GM23338 (cell line): ENCODE results near the gene PLEKHD1.

ENCODE experiments used
- POLR2AphosphoS5 ChIP-seq: IDR thresholded peaks from 2 replicates; pipeline ENCODE4 v1.6.1; 2016; ENCODE audit warnings: antibody characterized with exemption, low read depth
- ZNF331 ChIP-seq: fragments of 250-450 bp; sonication (Bioruptor Pico); IDR thresholded peaks from 2 replicates; pipeline ENCODE4 v1.5.0; 2020; ENCODE audit warnings: low read depth, mild to moderate bottlenecking, moderate library complexity
- TF ChIP-seq, protein P1 (sequence below), 2 experiments: fragments of 200-600 bp in 1 of 2; sonication (generic) in 1 of 2; conservative IDR thresholded peaks; 2 replicates each; pipeline versions ENCODE4 v1.5.1 to v1.6.1; 2016 to 2017; ENCODE audit warnings: antibody characterized with exemption in 2 of 2, low read depth in 2 of 2, mild to moderate bottlenecking in 2 of 2, moderate library complexity in 1 of 2
- TF ChIP-seq, protein P2 (sequence below): IDR thresholded peaks from one replicate; pipeline ENCODE4 v1.6.1; 2018; ENCODE audit warnings: antibody characterized with exemption; ENCODE audit not compliant: unreplicated experiment

DNA sequence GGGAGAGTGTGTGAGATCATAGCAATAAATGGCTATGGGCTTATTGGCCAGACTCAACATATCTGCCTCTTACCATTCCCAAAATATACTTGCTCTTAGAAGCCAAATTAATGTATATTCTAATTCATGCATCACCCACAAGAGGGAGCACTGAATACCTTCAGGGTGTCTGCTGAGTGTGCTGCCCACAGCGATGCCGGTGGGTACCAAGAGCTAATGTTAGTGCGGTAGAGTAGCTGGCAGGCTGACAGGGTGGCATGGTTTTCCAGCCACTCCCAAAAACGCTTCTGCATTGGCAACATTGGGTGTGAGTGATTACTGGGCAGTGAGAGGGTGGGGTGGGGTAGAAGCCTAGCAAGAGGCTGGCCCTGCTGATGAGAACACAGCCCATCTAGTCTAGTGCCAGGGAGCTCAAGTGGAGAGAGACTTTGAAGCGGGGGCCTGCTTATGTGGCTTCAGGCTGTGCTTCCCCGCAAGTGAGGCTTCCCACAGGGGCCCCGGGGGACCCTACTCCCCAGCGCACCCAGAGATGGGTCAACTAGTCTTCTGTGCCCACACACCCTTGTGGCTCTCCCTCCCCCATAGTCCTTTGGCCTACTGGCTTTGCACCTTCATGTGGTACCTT, 9.2 kb upstream of the PLEKHD1 start:
- TF ChIP-seq, protein P1, sequence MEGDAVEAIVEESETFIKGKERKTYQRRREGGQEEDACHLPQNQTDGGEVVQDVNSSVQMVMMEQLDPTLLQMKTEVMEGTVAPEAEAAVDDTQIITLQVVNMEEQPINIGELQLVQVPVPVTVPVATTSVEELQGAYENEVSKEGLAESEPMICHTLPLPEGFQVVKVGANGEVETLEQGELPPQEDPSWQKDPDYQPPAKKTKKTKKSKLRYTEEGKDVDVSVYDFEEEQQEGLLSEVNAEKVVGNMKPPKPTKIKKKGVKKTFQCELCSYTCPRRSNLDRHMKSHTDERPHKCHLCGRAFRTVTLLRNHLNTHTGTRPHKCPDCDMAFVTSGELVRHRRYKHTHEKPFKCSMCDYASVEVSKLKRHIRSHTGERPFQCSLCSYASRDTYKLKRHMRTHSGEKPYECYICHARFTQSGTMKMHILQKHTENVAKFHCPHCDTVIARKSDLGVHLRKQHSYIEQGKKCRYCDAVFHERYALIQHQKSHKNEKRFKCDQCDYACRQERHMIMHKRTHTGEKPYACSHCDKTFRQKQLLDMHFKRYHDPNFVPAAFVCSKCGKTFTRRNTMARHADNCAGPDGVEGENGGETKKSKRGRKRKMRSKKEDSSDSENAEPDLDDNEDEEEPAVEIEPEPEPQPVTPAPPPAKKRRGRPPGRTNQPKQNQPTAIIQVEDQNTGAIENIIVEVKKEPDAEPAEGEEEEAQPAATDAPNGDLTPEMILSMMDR (conservative IDR thresholded peaks at IDR 0.05; ENCODE audit: low read depth in 2 of 2), result peak; percentile 62 to 71
- TF ChIP-seq ZNF331 (CRISPR knock-in tag) (no peak), POLR2AphosphoS5 (no peak)
- TF ChIP-seq, protein P2, sequence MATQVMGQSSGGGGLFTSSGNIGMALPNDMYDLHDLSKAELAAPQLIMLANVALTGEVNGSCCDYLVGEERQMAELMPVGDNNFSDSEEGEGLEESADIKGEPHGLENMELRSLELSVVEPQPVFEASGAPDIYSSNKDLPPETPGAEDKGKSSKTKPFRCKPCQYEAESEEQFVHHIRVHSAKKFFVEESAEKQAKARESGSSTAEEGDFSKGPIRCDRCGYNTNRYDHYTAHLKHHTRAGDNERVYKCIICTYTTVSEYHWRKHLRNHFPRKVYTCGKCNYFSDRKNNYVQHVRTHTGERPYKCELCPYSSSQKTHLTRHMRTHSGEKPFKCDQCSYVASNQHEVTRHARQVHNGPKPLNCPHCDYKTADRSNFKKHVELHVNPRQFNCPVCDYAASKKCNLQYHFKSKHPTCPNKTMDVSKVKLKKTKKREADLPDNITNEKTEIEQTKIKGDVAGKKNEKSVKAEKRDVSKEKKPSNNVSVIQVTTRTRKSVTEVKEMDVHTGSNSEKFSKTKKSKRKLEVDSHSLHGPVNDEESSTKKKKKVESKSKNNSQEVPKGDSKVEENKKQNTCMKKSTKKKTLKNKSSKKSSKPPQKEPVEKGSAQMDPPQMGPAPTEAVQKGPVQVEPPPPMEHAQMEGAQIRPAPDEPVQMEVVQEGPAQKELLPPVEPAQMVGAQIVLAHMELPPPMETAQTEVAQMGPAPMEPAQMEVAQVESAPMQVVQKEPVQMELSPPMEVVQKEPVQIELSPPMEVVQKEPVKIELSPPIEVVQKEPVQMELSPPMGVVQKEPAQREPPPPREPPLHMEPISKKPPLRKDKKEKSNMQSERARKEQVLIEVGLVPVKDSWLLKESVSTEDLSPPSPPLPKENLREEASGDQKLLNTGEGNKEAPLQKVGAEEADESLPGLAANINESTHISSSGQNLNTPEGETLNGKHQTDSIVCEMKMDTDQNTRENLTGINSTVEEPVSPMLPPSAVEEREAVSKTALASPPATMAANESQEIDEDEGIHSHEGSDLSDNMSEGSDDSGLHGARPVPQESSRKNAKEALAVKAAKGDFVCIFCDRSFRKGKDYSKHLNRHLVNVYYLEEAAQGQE, result no peak
